K562 (cell line): ENCODE data around the gene SLC1A1. TPM values are rescaled to one million over a fixed set of nuclear protein-coding genes. Genes with fewer than 3 reads are reported as not detected.

Experiments used
- ATAC-seq: fragments of 200-7000 bp; cut with Tn5 transposase; 3 replicates; pipeline ENCODE4 v1.9.1; 2020; ENCODE audit warnings: moderate library complexity
- BruUV-seq: library from RNA; stranded (reverse); fragments of 400-500 nt; replicated peaks from 2 replicates; lab custom pipeline; 2021; lab: Mats Ljungman, UMichigan
- CTCF ChIA-PET: fragments of 300-600 bp; formaldehyde crosslinking; extraction: SDS; loops from one replicate; lab custom pipeline; 2021; ENCODE audit warnings: low intra/inter-chr PET ratio; lab: Yijun Ruan, JAX
- POLR2A ChIA-PET: fragments of 300-600, 350-650 bp; sonication (Branson Sonifier 250); formaldehyde crosslinking; extraction: SDS; loops from one replicate; lab custom pipeline; 2021; ENCODE audit warnings: antibody characterized with exemption, inconsistent platforms; lab: Yijun Ruan, JAX
- DNase-seq, 4 experiments: peaks; one replicate each; pipeline versions ENCODE4 v3.0.0 to v3.0.0-alpha.2; 2011 to 2018; ENCODE audit warnings: low spot score in 3 of 4, mixed read lengths in 3 of 4; ENCODE audit errors: extremely low read depth in 1 of 4
- FAIRE-seq: peaks from 2 replicates; lab custom pipeline; 2011; peaks lifted over from hg19 to GRCh38; lab: Jason Lieb, UNC
- H2AFZ ChIP-seq: 2 replicates; pipeline ENCODE4 v1.6.0; 2011; ENCODE audit warnings: low read depth, low read length, control low read depth, inconsistent platforms
- H3K27ac ChIP-seq: fragments of 200-600 bp; 3 replicates; pipeline ENCODE4 v1.8.0; 2011; ENCODE audit warnings: low read depth, mild to moderate bottlenecking, control low read depth, inconsistent platforms, low read length, moderate library complexity, mixed read lengths; ENCODE audit errors: extremely low read depth
- H3K27me3 ChIP-seq, 2 experiments: fragments of 300-600 bp in 1 of 2; 2 replicates in 1 of 2; 3 replicates in 1 of 2; pipeline versions ENCODE4 v1.6.0 to v1.8.0; 2011; ENCODE audit warnings: inconsistent platforms in 2 of 2, low read length in 2 of 2, mild to moderate bottlenecking in 1 of 2, mixed read lengths in 1 of 2, moderate library complexity in 1 of 2; ENCODE audit not compliant: control insufficient read depth in 2 of 2, insufficient read depth in 2 of 2
- H3K36me3 ChIP-seq: fragments of 300-600 bp; 3 replicates; pipeline ENCODE4 v1.8.0; 2011; ENCODE audit warnings: mild to moderate bottlenecking, low read length, inconsistent platforms; ENCODE audit not compliant: control insufficient read depth, insufficient read depth
- H3K4me1 ChIP-seq, 2 experiments: fragments of 200-600 bp in 1 of 2; replicated peaks in 1 of 2; 2 replicates in 1 of 2; 3 replicates in 1 of 2; pipeline versions ENCODE4 v1.5.1 to v1.8.0; 2011; ENCODE audit warnings: inconsistent platforms in 2 of 2, low read length in 2 of 2, mild to moderate bottlenecking in 1 of 2, mixed read lengths in 1 of 2, moderate library complexity in 1 of 2; ENCODE audit not compliant: control insufficient read depth in 2 of 2, insufficient read depth in 2 of 2
- H3K4me2 ChIP-seq: 2 replicates; pipeline ENCODE4 v1.6.1; 2011; ENCODE audit warnings: low read length, control low read depth, inconsistent platforms, mixed read lengths; ENCODE audit not compliant: insufficient read depth
- H3K4me3 ChIP-seq: fragments of 200-600 bp; sonication (generic), shearing (Covaris generic); 2 replicates; pipeline ENCODE4 v1.5.1; 2016; ENCODE audit warnings: control low read depth, inconsistent platforms
- H3K79me2 ChIP-seq: fragments of 200-600 bp; 3 replicates; pipeline ENCODE4 v1.8.0; 2011; ENCODE audit warnings: low read length, inconsistent platforms; ENCODE audit not compliant: control insufficient read depth, insufficient read depth
- H3K9ac ChIP-seq, 2 experiments: 2 replicates each; pipeline versions ENCODE4 v1.6.0 to v1.6.1; 2011; ENCODE audit warnings: low read depth in 2 of 2, low read length in 2 of 2, control low read depth in 1 of 2, inconsistent platforms in 1 of 2, mild to moderate bottlenecking in 1 of 2, mixed read lengths in 1 of 2; ENCODE audit not compliant: insufficient read depth in 1 of 2
- H3K9me1 ChIP-seq: one replicate; pipeline ENCODE4 v1.6.0; 2011; ENCODE audit warnings: inconsistent platforms, mild to moderate bottlenecking, low read length, moderate library complexity; ENCODE audit not compliant: control insufficient read depth, insufficient read depth
- H3K9me3 ChIP-seq: replicated peaks from 2 replicates; pipeline ENCODE4 v1.5.1; 2011; ENCODE audit warnings: low read depth, low read length, inconsistent platforms; ENCODE audit not compliant: control insufficient read depth, insufficient read depth
- H4K20me1 ChIP-seq: replicated peaks from 2 replicates; pipeline ENCODE4 v1.6.1; 2011; ENCODE audit warnings: low read length, inconsistent platforms, mixed read lengths; ENCODE audit not compliant: control insufficient read depth, insufficient read depth
- ARNT ChIP-seq, 2 experiments: fragments of 450-650 bp; IDR thresholded peaks; 2 replicates each; pipeline ENCODE4 v1.6.1; 2016; ENCODE audit warnings: mild to moderate bottlenecking in 1 of 2
- BHLHE40 ChIP-seq: IDR thresholded peaks from 2 replicates; pipeline ENCODE4 v1.6.1; 2011; ENCODE audit warnings: low read length, improper control_type of control experiment
- CHD1 ChIP-seq: fragments of 200-600 bp; sonication (generic); IDR thresholded peaks from one replicate; pipeline ENCODE4 v1.6.1; 2012; ENCODE audit warnings: mild to moderate bottlenecking, moderate library complexity, low read length, inconsistent platforms
- EP400 ChIP-seq: fragments of 450-650 bp; IDR thresholded peaks from 2 replicates; pipeline ENCODE4 v1.6.1; 2017; ENCODE audit warnings: antibody characterized with exemption, mild to moderate bottlenecking, moderate library complexity
- GATA2 ChIP-seq: sonication (generic); formaldehyde crosslinking; IDR thresholded peaks from 2 replicates; pipeline ENCODE4 v1.4.0; 2020; ENCODE audit warnings: mild to moderate bottlenecking, missing genetic modification reagents
- HNRNPL ChIP-seq: fragments of 200-400 bp; formaldehyde crosslinking; IDR thresholded peaks from 2 replicates; pipeline ENCODE4 v1.6.1; 2017; ENCODE audit warnings: low read depth, mild to moderate bottlenecking, low read length
- MCM3 ChIP-seq: fragments of 450-650 bp; IDR thresholded peaks from 2 replicates; pipeline ENCODE4 v1.6.1; 2016
- MIER1 ChIP-seq: fragments of 450-650 bp; IDR thresholded peaks from 2 replicates; pipeline ENCODE4 v1.6.1; 2016; ENCODE audit warnings: antibody characterized with exemption, mild to moderate bottlenecking, low read depth
- NR2F6 ChIP-seq: fragments of 450-650 bp; formaldehyde crosslinking; IDR thresholded peaks from 2 replicates; pipeline ENCODE4 v1.4.0; 2020; ENCODE audit warnings: mild to moderate bottlenecking
- OTX1 ChIP-seq: fragments of 450-650 bp; formaldehyde crosslinking; IDR thresholded peaks from 2 replicates; pipeline ENCODE4 v1.4.0; 2022; ENCODE audit warnings: mild to moderate bottlenecking
- ZNF316 ChIP-seq: fragments of 450-650 bp; IDR thresholded peaks from 2 replicates; pipeline ENCODE4 v1.6.1; 2016
- WGBS: fragments of 100-300 bp; shearing (Covaris generic); methylation state at CpG from one replicate; pipeline ENCODE4 v1.1.6; 2016; ENCODE audit warnings: low coverage, mixed read lengths; ENCODE audit not compliant: insufficient coverage; ENCODE audit errors: missing lambda C conversion rate; 5-methylcytosine and 5-hydroxymethylcytosine counted together
- in situ Hi-C: fragments of 300-500 bp; cut with MboI; formaldehyde crosslinking; loops from 4 replicates; pipeline ENCODE4 v1.15.0; 2018; ENCODE audit warnings: inconsistent platforms, mixed read lengths
- intact Hi-C: fragments of 100-400 bp; cut with micrococcal nuclease; formaldehyde crosslinking; loops from 2 replicates; pipeline ENCODE4 v1.14.2; 2022
- polyA plus RNA-seq, 8 experiments: library from polyadenylated mRNA; depleted of rRNA in 4 of 8; stranded (reverse) in 5 of 8; unstranded in 3 of 8; fragments of >200 nt; fragmentation: Nextera tagmentation in 2 of 8; fragmentation: Illumina TruSeq in 1 of 8; extraction: Ambion mirVana in 2 of 8; extraction: Trizol in 1 of 8; gene quantifications; 2 replicates each; pipeline versions ENCODE4 v1.2.1 to v1.2.3, GENCODE V29; 2011 to 2014; ENCODE audit warnings: inconsistent platforms in 1 of 8, missing spikeins in 1 of 8
- total RNA-seq, 7 experiments: library from RNA; depleted of rRNA in 6 of 7; stranded (reverse); fragments of >200 nt in 6 of 7; fragmentation: Illumina TruSeq in 2 of 7; extraction: Trizol in 2 of 7; gene quantifications; 2 replicates each; pipeline versions ENCODE4 v1.2.1 to v1.2.3, GENCODE V29; 2011 to 2021; ENCODE audit warnings: low replicate concordance in 1 of 7
- TF ChIP-seq, protein P1 (sequence below): sonication (generic); formaldehyde crosslinking; IDR thresholded peaks from 2 replicates; pipeline ENCODE4 v1.8.1; 2023; ENCODE audit warnings: missing genetic modification reagents, mild to moderate bottlenecking, borderline replicate concordance

The SLC1A1 gene
- total and polyA plus RNA-seq, 9 of the 15 experiments (the other 6 are each of a cell fraction or from before 2014, with no cell fraction given), result 0.11 to 0.16 TPM; not detected in 7

DNA sequence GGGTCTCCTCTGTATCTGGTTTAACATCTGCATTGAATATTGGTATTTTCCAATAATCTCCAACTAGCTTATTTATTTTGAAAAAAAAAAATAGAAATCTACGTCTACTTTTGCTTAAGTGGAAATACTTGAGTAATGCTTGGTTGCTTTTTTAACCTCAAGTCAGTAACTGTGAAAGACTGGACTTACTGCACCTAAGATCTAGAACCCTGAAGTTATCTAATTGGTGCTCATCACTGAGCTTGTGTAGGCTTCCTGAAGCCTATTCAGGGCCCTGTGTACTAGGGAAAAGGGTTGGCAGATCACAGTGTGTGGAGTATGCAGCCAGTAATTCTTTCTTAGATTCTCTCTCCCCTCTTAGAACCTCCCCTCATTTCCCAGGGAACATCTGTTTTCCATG lies 16.2 kb downstream of the SLC1A1 start:
- 10% methylated on average over 1 of the region's 1 CpG for WGBS
- in situ Hi-C loops, result no loop called here
- H3K4me2 ChIP-seq, result no peak overlapping the region
- no peak for FAIRE-seq
- TF ChIP-seq ARNT (IDR thresholded peaks at IDR 0.05) (no peak), GATA2 (CRISPR knock-in tag) (no peak), EP400 (no peak), BHLHE40 (no peak), NR2F6 (CRISPR knock-in tag) (no peak), MIER1 (no peak), OTX1 (no peak), HNRNPL (no peak), ZNF316 (no peak), CHD1 (no peak), MCM3 (no peak)
- TF ChIP-seq, protein P1, sequence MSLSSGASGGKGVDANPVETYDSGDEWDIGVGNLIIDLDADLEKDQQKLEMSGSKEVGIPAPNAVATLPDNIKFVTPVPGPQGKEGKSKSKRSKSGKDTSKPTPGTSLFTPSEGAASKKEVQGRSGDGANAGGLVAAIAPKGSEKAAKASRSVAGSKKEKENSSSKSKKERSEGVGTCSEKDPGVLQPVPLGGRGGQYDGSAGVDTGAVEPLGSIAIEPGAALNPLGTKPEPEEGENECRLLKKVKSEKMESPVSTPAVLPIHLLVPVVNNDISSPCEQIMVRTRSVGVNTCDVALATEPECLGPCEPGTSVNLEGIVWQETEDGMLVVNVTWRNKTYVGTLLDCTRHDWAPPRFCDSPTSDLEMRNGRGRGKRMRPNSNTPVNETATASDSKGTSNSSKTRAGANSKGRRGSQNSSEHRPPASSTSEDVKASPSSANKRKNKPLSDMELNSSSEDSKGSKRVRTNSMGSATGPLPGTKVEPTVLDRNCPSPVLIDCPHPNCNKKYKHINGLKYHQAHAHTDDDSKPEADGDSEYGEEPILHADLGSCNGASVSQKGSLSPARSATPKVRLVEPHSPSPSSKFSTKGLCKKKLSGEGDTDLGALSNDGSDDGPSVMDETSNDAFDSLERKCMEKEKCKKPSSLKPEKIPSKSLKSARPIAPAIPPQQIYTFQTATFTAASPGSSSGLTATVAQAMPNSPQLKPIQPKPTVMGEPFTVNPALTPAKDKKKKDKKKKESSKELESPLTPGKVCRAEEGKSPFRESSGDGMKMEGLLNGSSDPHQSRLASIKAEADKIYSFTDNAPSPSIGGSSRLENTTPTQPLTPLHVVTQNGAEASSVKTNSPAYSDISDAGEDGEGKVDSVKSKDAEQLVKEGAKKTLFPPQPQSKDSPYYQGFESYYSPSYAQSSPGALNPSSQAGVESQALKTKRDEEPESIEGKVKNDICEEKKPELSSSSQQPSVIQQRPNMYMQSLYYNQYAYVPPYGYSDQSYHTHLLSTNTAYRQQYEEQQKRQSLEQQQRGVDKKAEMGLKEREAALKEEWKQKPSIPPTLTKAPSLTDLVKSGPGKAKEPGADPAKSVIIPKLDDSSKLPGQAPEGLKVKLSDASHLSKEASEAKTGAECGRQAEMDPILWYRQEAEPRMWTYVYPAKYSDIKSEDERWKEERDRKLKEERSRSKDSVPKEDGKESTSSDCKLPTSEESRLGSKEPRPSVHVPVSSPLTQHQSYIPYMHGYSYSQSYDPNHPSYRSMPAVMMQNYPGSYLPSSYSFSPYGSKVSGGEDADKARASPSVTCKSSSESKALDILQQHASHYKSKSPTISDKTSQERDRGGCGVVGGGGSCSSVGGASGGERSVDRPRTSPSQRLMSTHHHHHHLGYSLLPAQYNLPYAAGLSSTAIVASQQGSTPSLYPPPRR (CRISPR knock-in tag), result no peak
- no peaks in the 10 kb centered on the region for H3K79me2 ChIP-seq
- H4K20me1 ChIP-seq, result no peaks in the 10 kb centered on the region
- POLR2A ChIA-PET, result no interaction called here
- H3K4me3 ChIP-seq, result no peak overlapping the region
- H3K27ac ChIP-seq, result no peak overlapping the region
- CTCF ChIA-PET, result no interaction called here
- no TSS peak for BruUV-seq
- no peaks in the 10 kb centered on the region for H3K27me3 ChIP-seq
- intact Hi-C loops, result no loop called here
- no peak overlapping the region for H3K9ac ChIP-seq
- no peaks in the 10 kb centered on the region for H3K4me1 ChIP-seq
- no peak overlapping the region for H2AFZ ChIP-seq
- no peaks in the 10 kb centered on the region for H3K36me3 ChIP-seq
- no peaks in the 10 kb centered on the region for H3K9me3 ChIP-seq
- no peak for ATAC-seq
- no peak for DNase-seq
- no peaks in the 10 kb centered on the region for H3K9me1 ChIP-seq
